Panc1 (cell line): ENCODE results near the gene ICAM4.

Experiments
- CTCF ChIP-seq: fragments of 450-650 bp; IDR thresholded peaks from 2 replicates; pipeline ENCODE4 v1.5.1; 2017; ENCODE audit warnings: mild to moderate bottlenecking
- POLR2AphosphoS5 ChIP-seq: IDR thresholded peaks from 2 replicates; pipeline ENCODE4 v1.6.1; 2012; ENCODE audit warnings: mild to moderate bottlenecking, low read depth, low read length, moderate library complexity
- REST ChIP-seq, 2 experiments: IDR thresholded peaks; 2 replicates each; pipeline ENCODE4 v1.6.1; 2011 to 2012; ENCODE audit warnings: low read depth in 2 of 2, control low read depth in 1 of 2, low read length in 1 of 2, mild to moderate bottlenecking in 1 of 2, moderate library complexity in 1 of 2; ENCODE audit not compliant: insufficient read depth in 1 of 2
- SIN3A ChIP-seq: IDR thresholded peaks from 2 replicates; pipeline ENCODE4 v1.6.1; 2012; ENCODE audit warnings: low read depth, mild to moderate bottlenecking, low read length, moderate library complexity, borderline replicate concordance; ENCODE audit not compliant: insufficient read depth
- TCF7L2 ChIP-seq: IDR thresholded peaks from 2 replicates; pipeline ENCODE4 v1.6.1; 2011; ENCODE audit warnings: mild to moderate bottlenecking, low read depth, low read length, inconsistent platforms

- TF ChIP-seq CTCF (no peak), POLR2AphosphoS5 (no peak), REST (IDR thresholded peaks at IDR 0.05; ENCODE audit: insufficient read depth in 1 of 2, low read depth in 2 of 2, low read length in 1 of 2) (no peak), SIN3A (no peak), TCF7L2 (no peak)
Observed at GRCh38 chr19:10291554-10292205, 4.9 kb downstream of the ICAM4 start.
